Heart right ventricle (tissue), 16 donors: ENCODE results near the gene CYP4F12. TPM values are rescaled to one million over a fixed set of nuclear protein-coding genes. Genes with fewer than 3 reads are reported as not detected.

Source experiments
- ATAC-seq, 8 donors: fragments of 200-7000 bp; cut with Tn5 transposase; one replicate each; pipeline ENCODE4 v1.9.1; 2020; ENCODE audit warnings: mild to moderate bottlenecking in 8 of 8, moderate library complexity in 8 of 8, moderate number of reproducible peaks in 1 of 8
- DNase-seq, 2 donors: peaks; one replicate each; pipeline ENCODE4 v3.0.0-alpha.2; 2020
- H3K27ac ChIP-seq, 10 donors: fragments of 200-600 bp; sonication (generic) in 2 of 10; one replicate each; pipeline versions ENCODE4 v1.5.0 to v1.8.0; 2020 to 2022; ENCODE audit warnings: mild to moderate bottlenecking in 3 of 10
- H3K27me3 ChIP-seq, 7 donors: fragments of 200-600 bp; one replicate each; pipeline ENCODE4 v1.8.0; 2021 to 2022; ENCODE audit warnings: mild to moderate bottlenecking in 2 of 7
- H3K36me3 ChIP-seq, 9 donors: fragments of 200-600 bp; sonication (generic) in 1 of 9; one replicate each; pipeline versions ENCODE4 v1.5.0 to v1.8.0; 2020 to 2022; ENCODE audit warnings: mild to moderate bottlenecking in 2 of 9
- H3K4me1 ChIP-seq, 9 donors: fragments of 200-600 bp; sonication (generic) in 1 of 9; one replicate each; pipeline versions ENCODE4 v1.5.0 to v1.8.0; 2020 to 2022; ENCODE audit warnings: mild to moderate bottlenecking in 4 of 9
- H3K4me3 ChIP-seq, 10 donors: fragments of 200-600 bp; sonication (generic) in 2 of 10; one replicate each; pipeline versions ENCODE4 v1.5.0 to v1.8.0; 2020 to 2022; ENCODE audit warnings: mild to moderate bottlenecking in 7 of 10, moderate library complexity in 2 of 10
- H3K9me3 ChIP-seq, 11 donors: fragments of 200-600 bp in 10 of 11; sonication (generic) in 2 of 11; one replicate each; pipeline versions ENCODE4 v1.5.0 to v1.8.0; 2013 to 2022; ENCODE audit warnings: mild to moderate bottlenecking in 2 of 11, control low read depth in 1 of 11, moderate library complexity in 1 of 11
- CTCF ChIP-seq, 9 donors: fragments of 200-600 bp; sonication (generic) in 2 of 9; IDR thresholded peaks; one replicate each; pipeline versions ENCODE4 v1.5.0 to v1.8.0; 2021 to 2022; ENCODE audit warnings: antibody characterized with exemption in 9 of 9, mild to moderate bottlenecking in 5 of 9, moderate library complexity in 1 of 9
- WGBS, 2 donors: extraction: QIAGEN DNeasy Blood & Tissue Kit; methylation state at CpG; one replicate each; pipeline ENCODE4 v1.1.7; 2013; ENCODE audit warnings: inconsistent platforms in 1 of 2; 5-methylcytosine and 5-hydroxymethylcytosine counted together
- intact Hi-C, 10 donors: fragments of 100-400 bp; cut with DNase I; formaldehyde crosslinking; loops; one replicate each; pipeline versions ENCODE4 v1.11.1 to v1.14.2; 2022
- polyA plus RNA-seq, 2 donors: library from polyadenylated mRNA; stranded (reverse); fragments of 200-250 nt; gene quantifications; one replicate each; pipeline ENCODE4 v1.2.3, GENCODE V29; 2013
- total RNA-seq, 10 donors: library from RNA; stranded (reverse); fragmentation: NEBNext Ultra II Directional in 3 of 10; extraction: Animal tissue kit (Norgen Biotek cat#: 25700) in 3 of 10; gene quantifications; one replicate each; pipeline versions ENCODE4 v1.2.1 to v1.2.4, GENCODE V29; 2021 to 2023
- donor health status: Arrhythmogenic right ventricular cardiomyopathy.
- donor health status: ischemic (EF 13 %, LVEDD 7.1; RV severe dilation, severe dysfunction).
- donor health status: healthy with polysubstance abuse.
- donor health status: DM: no; HTN: yes; CAD: no.
- donor health status: DM: no; HTN: no; CAD: no.
- donor health status: ischemic (EF 25% LVEDD 6.9; RV normal size, moderate dysfunction).
- donor health status: ischemic (EF 25% LVEDD 5.7; RV mildly dilated, moderate dysfunction).
- donor health status: healthy.
- donor health status: DM: yes; HTN: yes; CAD: no.
- donor health status: Ischemic cardiomyopathy.
- donor health status: ischemic (EF 35%, LVEDD 5.7; RV mildly dilated, moderate dysfunction).
- donor health status: nonischemic (EF 11% LVEDD 7.7; RV severe dilation, severe dysfunction).
- donor health status: DM: yes; HTN: yes; CAD: no.
- donor health status: PGD.
- donor health status: ischemic (EF 29% LVEDD 5.4; RV normal size, mild dysfunction).
- donor health status: nonischemic (EF 23%, LVEDD 6.1; RV moderate dilation, normal function).

CYP4F12 gene
- total and polyA plus RNA-seq, 12 donors = 0.92 to 17.3 (median 2.7) TPM

GRCh38 chr19:15717809-15718208 lies 44.9 kb downstream of the CYP4F12 start:
- no peak for ATAC-seq
- no peak overlapping the region for H3K27ac ChIP-seq
- peaks cover 0 to 20% (median 13%) of the 10 kb centered on the region in 7 donors for H3K27me3 ChIP-seq
- no peaks in the 10 kb centered on the region for H3K4me1 ChIP-seq
- no peak for DNase-seq
- H3K4me3 ChIP-seq = no peak overlapping the region
- H3K36me3 ChIP-seq = no peaks in the 10 kb centered on the region
- WGBS, 2 donors = 15 to 22% methylated on average over 6 of the region's 6 CpGs
- peaks cover 0 to 10% (median 0%) of the 10 kb centered on the region in 11 donors for H3K9me3 ChIP-seq
- TF ChIP-seq CTCF (IDR thresholded peaks at IDR 0.05) = no peak
- intact Hi-C loops = no loop called here

- H3K27ac ChIP-seq = no peak overlapping the region
- H3K9me3 ChIP-seq = peaks cover 0 to 7% (median 0%) of the 10 kb centered on the region in 11 donors
- H3K27me3 ChIP-seq = peaks cover 0 to 50% (median 39%) of the 10 kb centered on the region in 7 donors
- intact Hi-C loops = no loop called here
- DNase-seq (no peak), ATAC-seq (no peak)
- H3K4me3 ChIP-seq = no peak overlapping the region
- H3K36me3 ChIP-seq = no peaks in the 10 kb centered on the region
- H3K4me1 ChIP-seq = no peaks in the 10 kb centered on the region
- TF ChIP-seq CTCF (IDR thresholded peaks at IDR 0.05) = no peak
- WGBS, 2 donors = 74 to 81% methylated on average over 1 of the region's 1 CpG
Measured at GRCh38 chr19:15721268-15721667, 48.4 kb downstream of the CYP4F12 start.

GRCh38 chr19:15722956-15723355 lies 50.1 kb downstream of the CYP4F12 start:
- no peaks in the 10 kb centered on the region for H3K4me1 ChIP-seq
- TF ChIP-seq CTCF (IDR thresholded peaks at IDR 0.05) = no peak
- intact Hi-C loops = no loop called here
- ATAC-seq (no peak), DNase-seq (no peak)
- no peaks in the 10 kb centered on the region for H3K36me3 ChIP-seq
- no peak overlapping the region for H3K4me3 ChIP-seq
- WGBS, 2 donors = 19 to 26% methylated on average over 25 of the region's 25 CpGs
- H3K27me3 ChIP-seq = peaks cover 0 to 44% (median 31%) of the 10 kb centered on the region in 7 donors
- H3K9me3 ChIP-seq = peaks cover 0 to 7% (median 0%) of the 10 kb centered on the region in 11 donors
- H3K27ac ChIP-seq = no peak overlapping the region

GRCh38 chr19:15727724-15728123 lies 54.8 kb downstream of the CYP4F12 start, which contains the start of gene OR10H2:
OR10H2 (plus strand) TSS chr19:15728024; CDS start chr19:15728044, 20 bp downstream.
- Histone ChIP-seq H3K4me3 (no peak within 1 kb of the TSS), H3K27me3 (peaks cover 0 to 32% (median 29%) of the 10 kb centered on the region in 7 donors), H3K36me3 (no peaks in the 10 kb centered on the region), H3K9me3 (peaks cover 0 to 7% (median 0%) of the 10 kb centered on the region in 11 donors), H3K27ac (no peak within 1 kb of the TSS), H3K4me1 (peaks cover 0 to 5% (median 0%) of the 10 kb centered on the region in 9 donors)
- DNase-seq = no peak
- intact Hi-C loops = no loop called here
- TF ChIP-seq CTCF (IDR thresholded peaks at IDR 0.05) = no peak
- ATAC-seq = no peak
- 77 to 78% methylated on average over 5 of the region's 5 CpGs for WGBS, 2 donors
